GM23338 (cell line): ENCODE data around the gene KRTAP23-1. TPM values are rescaled to one million over a fixed set of nuclear protein-coding genes. Genes with fewer than 3 reads are reported as not detected.

Experiments used
- ATAC-seq: fragments of 200-7000 bp; cut with Tn5 transposase; 3 replicates; pipeline ENCODE4 v1.9.1; 2020
- DNase-seq: peaks from one replicate; pipeline ENCODE4 v3.0.0-alpha.2; 2015; ENCODE audit warnings: low spot score
- H2AFZ ChIP-seq: fragments of 200-600 bp; sonication (generic); 2 replicates; pipeline ENCODE4 v1.8.0; 2016; ENCODE audit warnings: antibody characterized with exemption, mild to moderate bottlenecking, moderate library complexity
- H3F3A ChIP-seq: fragments of 200-600 bp; sonication (generic); replicated peaks from 2 replicates; pipeline ENCODE4 v1.8.0; 2017; ENCODE audit warnings: antibody characterized with exemption, mixed run types, low read depth
- H3K27ac ChIP-seq: fragments of 200-600 bp; sonication (generic); 2 replicates; pipeline ENCODE4 v1.6.1; 2016; ENCODE audit warnings: low read depth
- H3K27me3 ChIP-seq: fragments of 200-600 bp; sonication (generic); 2 replicates; pipeline ENCODE4 v1.8.0; 2016; ENCODE audit warnings: mild to moderate bottlenecking, mixed run types, moderate library complexity; ENCODE audit not compliant: insufficient read depth
- H3K36me3 ChIP-seq: fragments of 200-600 bp; sonication (generic); 2 replicates; pipeline ENCODE4 v1.8.0; 2016; ENCODE audit warnings: mild to moderate bottlenecking; ENCODE audit not compliant: insufficient read depth
- H3K4me1 ChIP-seq: fragments of 200-600 bp; sonication (generic); 2 replicates; pipeline ENCODE4 v1.8.0; 2016; ENCODE audit warnings: mild to moderate bottlenecking, moderate library complexity; ENCODE audit not compliant: insufficient read depth
- H3K4me2 ChIP-seq: fragments of 200-600 bp; sonication (generic); 2 replicates; pipeline ENCODE4 v1.7.1; 2017; ENCODE audit warnings: mixed run types
- H3K4me3 ChIP-seq: fragments of 200-600 bp; sonication (generic); 2 replicates; pipeline ENCODE4 v1.6.1; 2016; ENCODE audit warnings: mixed run types
- H3K79me2 ChIP-seq: fragments of 200-600 bp; sonication (generic); replicated peaks from 2 replicates; pipeline ENCODE4 v1.8.0; 2017; ENCODE audit warnings: mild to moderate bottlenecking; ENCODE audit not compliant: insufficient read depth
- H3K9me2 ChIP-seq: fragments of 200-600 bp; sonication (generic); 2 replicates; pipeline ENCODE4 v1.8.0; 2017; ENCODE audit not compliant: insufficient read depth
- H4K20me1 ChIP-seq: fragments of 200-600 bp; sonication (generic); replicated peaks from 2 replicates; pipeline ENCODE4 v1.8.0; 2017; ENCODE audit warnings: mild to moderate bottlenecking; ENCODE audit not compliant: insufficient read depth
- H3K27ac Mint-ChIP-seq: 2 replicates; pipeline ENCODE4 v1.8.0; 2020; ENCODE audit warnings: inconsistent platforms, mild to moderate bottlenecking, moderate library complexity, mixed read lengths
- H3K27me3 Mint-ChIP-seq: 3 replicates; pipeline ENCODE4 v1.8.0; 2022; ENCODE audit warnings: low read depth, mild to moderate bottlenecking, moderate library complexity, mixed read lengths, inconsistent platforms; ENCODE audit not compliant: insufficient read depth, poor library complexity
- H3K36me3 Mint-ChIP-seq: 3 replicates; pipeline ENCODE4 v1.8.0; 2021; ENCODE audit warnings: low read depth, mild to moderate bottlenecking, inconsistent platforms, moderate library complexity, mixed read lengths
- H3K4me1 Mint-ChIP-seq: 3 replicates; pipeline ENCODE4 v1.8.0; 2020; ENCODE audit warnings: mild to moderate bottlenecking, inconsistent platforms, mixed read lengths
- H3K4me3 Mint-ChIP-seq: 3 replicates; pipeline ENCODE4 v1.8.0; 2021; ENCODE audit warnings: moderate library complexity, mild to moderate bottlenecking, inconsistent platforms, mixed read lengths
- H3K9me3 Mint-ChIP-seq: 3 replicates; pipeline ENCODE4 v1.8.0; 2020; ENCODE audit warnings: moderate library complexity, mild to moderate bottlenecking, inconsistent platforms, mixed read lengths
- CTCF ChIP-seq, 2 experiments: fragments of 200-600 bp in 1 of 2; sonication (generic) in 1 of 2; conservative IDR thresholded peaks; 2 replicates each; pipeline versions ENCODE4 v1.5.1 to v1.6.1; 2016 to 2017; ENCODE audit warnings: antibody characterized with exemption in 2 of 2, low read depth in 2 of 2, mild to moderate bottlenecking in 2 of 2, moderate library complexity in 1 of 2
- STAT1 ChIP-seq: IDR thresholded peaks from one replicate; pipeline ENCODE4 v1.6.1; 2016; ENCODE audit warnings: antibody characterized with exemption; ENCODE audit not compliant: unreplicated experiment
- ZNF331 ChIP-seq: fragments of 250-450 bp; sonication (Bioruptor Pico); IDR thresholded peaks from 2 replicates; pipeline ENCODE4 v1.5.0; 2020; ENCODE audit warnings: low read depth, mild to moderate bottlenecking, moderate library complexity
- polyA plus RNA-seq: library from polyadenylated mRNA; unstranded; fragments of >200 nt; fragmentation: Nextera tagmentation; extraction: Ambion mirVana; gene quantifications from 2 replicates; pipeline ENCODE4 v1.2.1, GENCODE V29; 2016
- total RNA-seq: library from RNA; depleted of rRNA; stranded (reverse); fragments of >200 nt; shearing (Covaris generic); gene quantifications from 2 replicates; pipeline ENCODE4 v1.2.3, GENCODE V29; 2014
- TF ChIP-seq, protein P1 (sequence below): fragments of 250-450 bp; sonication (Bioruptor Pico); IDR thresholded peaks from 2 replicates; pipeline ENCODE4 v1.5.0; 2020; ENCODE audit warnings: mild to moderate bottlenecking, moderate library complexity

Gene KRTAP23-1
- total and polyA plus RNA-seq, 2 experiments from 2014 or later: not detected

GRCh38 chr21:30329203-30329875, 19.1 kb downstream of the KRTAP23-1 start:
- Histone ChIP-seq H3K4me3 (no peak overlapping the region), H3K4me2 (no peak overlapping the region), H4K20me1 (no peaks in the 10 kb centered on the region), H3K9me2 (no peaks in the 10 kb centered on the region; the same call in 1 of the 2 replicates), H3K79me2 (no peaks in the 10 kb centered on the region), H3K27ac (no peak overlapping the region), H3K4me1 (no peaks in the 10 kb centered on the region), H3K27me3 (no peaks in the 10 kb centered on the region), H3F3A (no peaks in the 10 kb centered on the region), H3K36me3 (no peaks in the 10 kb centered on the region), H2AFZ (no peak overlapping the region)
- Mint-ChIP-seq H3K36me3 (no peaks in the 10 kb centered on the region), H3K4me3 (no peak overlapping the region), H3K27me3 (no peaks in the 10 kb centered on the region), H3K27ac (no peak overlapping the region), H3K9me3 (peaks cover 13% of the 10 kb centered on the region; the same call in 1 of the 3 replicates), H3K4me1 (peaks cover 6% of the 10 kb centered on the region; the same call in 2 of the 3 replicates)
- ATAC-seq: no peak
- DNase-seq: no peak
- TF ChIP-seq, protein P1, sequence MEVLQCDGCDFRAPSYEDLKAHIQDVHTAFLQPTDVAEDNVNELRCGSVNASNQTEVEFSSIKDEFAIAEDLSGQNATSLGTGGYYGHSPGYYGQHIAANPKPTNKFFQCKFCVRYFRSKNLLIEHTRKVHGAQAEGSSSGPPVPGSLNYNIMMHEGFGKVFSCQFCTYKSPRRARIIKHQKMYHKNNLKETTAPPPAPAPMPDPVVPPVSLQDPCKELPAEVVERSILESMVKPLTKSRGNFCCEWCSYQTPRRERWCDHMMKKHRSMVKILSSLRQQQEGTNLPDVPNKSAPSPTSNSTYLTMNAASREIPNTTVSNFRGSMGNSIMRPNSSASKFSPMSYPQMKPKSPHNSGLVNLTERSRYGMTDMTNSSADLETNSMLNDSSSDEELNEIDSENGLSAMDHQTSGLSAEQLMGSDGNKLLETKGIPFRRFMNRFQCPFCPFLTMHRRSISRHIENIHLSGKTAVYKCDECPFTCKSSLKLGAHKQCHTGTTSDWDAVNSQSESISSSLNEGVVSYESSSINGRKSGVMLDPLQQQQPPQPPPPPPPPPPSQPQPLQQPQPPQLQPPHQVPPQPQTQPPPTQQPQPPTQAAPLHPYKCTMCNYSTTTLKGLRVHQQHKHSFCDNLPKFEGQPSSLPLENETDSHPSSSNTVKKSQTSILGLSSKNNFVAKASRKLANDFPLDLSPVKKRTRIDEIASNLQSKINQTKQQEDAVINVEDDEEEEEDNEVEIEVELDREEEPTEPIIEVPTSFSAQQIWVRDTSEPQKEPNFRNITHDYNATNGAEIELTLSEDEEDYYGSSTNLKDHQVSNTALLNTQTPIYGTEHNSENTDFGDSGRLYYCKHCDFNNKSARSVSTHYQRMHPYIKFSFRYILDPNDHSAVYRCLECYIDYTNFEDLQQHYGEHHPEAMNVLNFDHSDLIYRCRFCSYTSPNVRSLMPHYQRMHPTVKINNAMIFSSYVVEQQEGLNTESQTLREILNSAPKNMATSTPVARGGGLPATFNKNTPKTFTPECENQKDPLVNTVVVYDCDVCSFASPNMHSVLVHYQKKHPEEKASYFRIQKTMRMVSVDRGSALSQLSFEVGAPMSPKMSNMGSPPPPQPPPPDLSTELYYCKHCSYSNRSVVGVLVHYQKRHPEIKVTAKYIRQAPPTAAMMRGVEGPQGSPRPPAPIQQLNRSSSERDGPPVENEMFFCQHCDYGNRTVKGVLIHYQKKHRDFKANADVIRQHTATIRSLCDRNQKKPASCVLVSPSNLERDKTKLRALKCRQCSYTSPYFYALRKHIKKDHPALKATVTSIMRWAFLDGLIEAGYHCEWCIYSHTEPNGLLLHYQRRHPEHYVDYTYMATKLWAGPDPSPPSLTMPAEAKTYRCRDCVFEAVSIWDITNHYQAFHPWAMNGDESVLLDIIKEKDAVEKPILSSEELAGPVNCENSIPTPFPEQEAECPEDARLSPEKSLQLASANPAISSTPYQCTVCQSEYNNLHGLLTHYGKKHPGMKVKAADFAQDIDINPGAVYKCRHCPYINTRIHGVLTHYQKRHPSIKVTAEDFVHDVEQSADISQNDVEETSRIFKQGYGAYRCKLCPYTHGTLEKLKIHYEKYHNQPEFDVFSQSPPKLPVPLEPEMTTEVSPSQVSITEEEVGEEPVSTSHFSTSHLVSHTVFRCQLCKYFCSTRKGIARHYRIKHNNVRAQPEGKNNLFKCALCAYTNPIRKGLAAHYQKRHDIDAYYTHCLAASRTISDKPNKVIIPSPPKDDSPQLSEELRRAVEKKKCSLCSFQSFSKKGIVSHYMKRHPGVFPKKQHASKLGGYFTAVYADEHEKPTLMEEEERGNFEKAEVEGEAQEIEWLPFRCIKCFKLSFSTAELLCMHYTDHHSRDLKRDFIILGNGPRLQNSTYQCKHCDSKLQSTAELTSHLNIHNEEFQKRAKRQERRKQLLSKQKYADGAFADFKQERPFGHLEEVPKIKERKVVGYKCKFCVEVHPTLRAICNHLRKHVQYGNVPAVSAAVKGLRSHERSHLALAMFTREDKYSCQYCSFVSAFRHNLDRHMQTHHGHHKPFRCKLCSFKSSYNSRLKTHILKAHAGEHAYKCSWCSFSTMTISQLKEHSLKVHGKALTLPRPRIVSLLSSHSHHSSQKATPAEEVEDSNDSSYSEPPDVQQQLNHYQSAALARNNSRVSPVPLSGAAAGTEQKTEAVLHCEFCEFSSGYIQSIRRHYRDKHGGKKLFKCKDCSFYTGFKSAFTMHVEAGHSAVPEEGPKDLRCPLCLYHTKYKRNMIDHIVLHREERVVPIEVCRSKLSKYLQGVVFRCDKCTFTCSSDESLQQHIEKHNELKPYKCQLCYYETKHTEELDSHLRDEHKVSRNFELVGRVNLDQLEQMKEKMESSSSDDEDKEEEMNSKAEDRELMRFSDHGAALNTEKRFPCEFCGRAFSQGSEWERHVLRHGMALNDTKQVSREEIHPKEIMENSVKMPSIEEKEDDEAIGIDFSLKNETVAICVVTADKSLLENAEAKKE (CRISPR knock-in tag): no peak
- no peak for TF ChIP-seq ZNF331 (CRISPR knock-in tag)
- TF ChIP-seq STAT1: no peak

DNA sequence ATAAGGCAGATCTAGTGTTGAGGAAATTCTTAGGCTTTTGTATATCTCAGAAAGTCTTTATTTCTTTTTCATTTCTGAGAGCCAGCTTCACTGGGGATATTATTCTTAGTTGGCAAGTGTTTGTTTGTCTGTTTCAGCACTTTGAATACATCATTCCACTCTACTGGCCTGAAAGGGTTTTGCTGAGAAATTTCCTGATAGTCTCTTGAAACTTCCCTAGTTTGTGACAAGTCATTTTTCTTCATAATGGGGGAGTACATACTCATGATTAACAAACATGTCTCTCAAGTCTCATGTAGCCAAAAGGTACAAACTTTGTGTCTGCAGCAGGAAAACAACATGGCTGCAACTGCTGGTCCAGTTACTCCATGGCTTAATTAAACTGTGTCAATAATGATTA, 22.0 kb downstream of the KRTAP23-1 start:
- DNase-seq: no peak
- no peak overlapping the region for H3K4me3 ChIP-seq
- H3K27me3 Mint-ChIP-seq: no peaks in the 10 kb centered on the region
- H3K79me2 ChIP-seq: no peaks in the 10 kb centered on the region
- H4K20me1 ChIP-seq: no peaks in the 10 kb centered on the region
- no peaks in the 10 kb centered on the region for H3K4me1 ChIP-seq
- H3K4me1 Mint-ChIP-seq: peaks cover 6% of the 10 kb centered on the region; the same call in 2 of the 3 replicates
- H3K9me3 Mint-ChIP-seq: peaks cover 13% of the 10 kb centered on the region; the same call in 1 of the 3 replicates
- no peak overlapping the region for H2AFZ ChIP-seq
- no peaks in the 10 kb centered on the region for H3K36me3 Mint-ChIP-seq
- H3K9me2 ChIP-seq: no peaks in the 10 kb centered on the region; the same call in 1 of the 2 replicates
- H3K4me3 Mint-ChIP-seq: no peak overlapping the region
- H3K36me3 ChIP-seq: no peaks in the 10 kb centered on the region
- no peak overlapping the region for H3K4me2 ChIP-seq
- H3F3A ChIP-seq: no peaks in the 10 kb centered on the region
- H3K27ac Mint-ChIP-seq: no peak overlapping the region
- H3K27ac ChIP-seq: no peak overlapping the region
- ATAC-seq: no peak
- no peaks in the 10 kb centered on the region for H3K27me3 ChIP-seq
- no peak for TF ChIP-seq CTCF (conservative IDR thresholded peaks at IDR 0.05; ENCODE audit: low read depth in 2 of 2)
